ENCODE data around the gene PFKFB4. TPM values are rescaled to one million over a fixed set of nuclear protein-coding genes. Genes with fewer than 3 reads are reported as not detected.

PFKFB4 gene
- total and polyA plus RNA-seq, 2 of the 4 experiments (the other 2 are of a cell fraction): 16.9 to 17.0 TPM

- TF ChIP-seq CTCF (conservative IDR thresholded peaks at IDR 0.05; ENCODE audit: low read depth, low read length) (peak; percentile 45), CHD1 (IDR thresholded peaks at IDR 0.05; ENCODE audit: low read depth, low read length) (no peak)
Observed at GRCh38 chr3:48561045-48561736, 4.6 kb upstream of the PFKFB4 start (continued).

DNA sequence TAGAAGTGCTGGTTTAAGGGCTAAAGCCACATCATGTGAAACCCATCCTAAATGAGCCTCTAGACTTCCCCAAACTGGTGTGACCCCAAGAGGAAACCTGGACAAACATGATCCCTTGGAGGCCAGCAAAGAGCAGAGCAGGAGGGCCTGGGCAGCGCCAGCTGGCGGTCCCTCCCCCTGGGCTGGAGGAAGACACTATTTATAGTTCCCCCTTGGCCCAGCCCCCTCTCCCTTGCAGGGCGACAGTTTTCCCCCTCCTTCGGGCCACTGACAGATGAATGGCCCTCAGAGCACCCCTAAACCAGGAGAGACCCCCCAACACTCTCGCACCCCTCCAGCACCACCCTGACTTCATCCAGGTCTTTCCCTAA lies 4.0 kb upstream of the PFKFB4 start:
- Histone ChIP-seq H3K79me1 (ENCODE audit: low read depth in 1 of 2, low read length in 2 of 2) (peaks cover 17 to 62% of the 10 kb centered on the region in 2 experiments), H3K27me3 (ENCODE audit: control insufficient read depth, insufficient read depth, low read length) (no peaks in the 10 kb centered on the region), H3K9me1 (ENCODE audit: insufficient read depth, low read length) (peaks cover 29% of the 10 kb centered on the region), H2AK9ac (replicated peaks; ENCODE audit: low read depth, low read length, poor library complexity) (peak overlapping the region; percentile 82), H3K36me3 (ENCODE audit: control insufficient read depth, insufficient read depth, low read length) (peaks cover 16% of the 10 kb centered on the region; the same call in 1 of the 2 replicates), H4K8ac (ENCODE audit: low read depth in 2 of 2, low read length in 2 of 2) (peak overlapping the region; percentile 37 to 83; a peak in 3 of 4 replicates), H2BK120ac (ENCODE audit: low read depth, low read length) (peak overlapping the region; percentile 73), H4K91ac (ENCODE audit: insufficient read depth, low read depth, low read length) (peak overlapping the region; percentile 80), H3K27ac (ENCODE audit: insufficient read depth, low read length) (peak overlapping the region; percentile 54), H2BK15ac (ENCODE audit: low read depth, low read length) (peak overlapping the region; percentile 58; the same call in 1 of the 3 replicates), H2AK5ac (ENCODE audit: low read depth, low read length) (peak overlapping the region; percentile 91), H3K4ac (ENCODE audit: low read depth, low read length) (peak overlapping the region; percentile 90), H2AFZ (replicated peaks; ENCODE audit: low read length, poor library complexity) (peak overlapping the region; percentile 86), H4K5ac (ENCODE audit: low read depth, low read length) (peak overlapping the region; percentile 79), H3K4me1 (ENCODE audit: control insufficient read depth, insufficient read depth, low read length) (peaks cover 39% of the 10 kb centered on the region), H3K14ac (replicated peaks; ENCODE audit: low read depth, low read length) (peak overlapping the region; percentile 89), H3K18ac (ENCODE audit: low read depth, low read length) (peak overlapping the region; percentile 87), H3K9me3 (ENCODE audit: control insufficient read depth, insufficient read depth, low read length) (no peaks in the 10 kb centered on the region), H3K4me2 (ENCODE audit: low read depth, low read length) (peak overlapping the region; percentile 70), H3K4me3 (ENCODE audit: insufficient read depth, low read depth, low read length) (peak overlapping the region; percentile 28; the same call in 1 of the 2 replicates), H4K20me1 (ENCODE audit: insufficient read depth, low read length) (peaks cover 3% of the 10 kb centered on the region; the same call in 1 of the 2 replicates), H3K23ac (ENCODE audit: low read depth, low read length) (peak overlapping the region; percentile 84), H3K9ac (ENCODE audit: low read depth, low read length) (peak overlapping the region; percentile 50), H2BK5ac (ENCODE audit: low read depth, low read length, poor library complexity, severe bottlenecking) (peak overlapping the region; percentile 95), H3K56ac (ENCODE audit: extremely low read depth, insufficient read depth, low read length) (no peak overlapping the region; the same call in 1 of the 2 replicates), H2BK20ac (ENCODE audit: low read depth, low read length) (peak overlapping the region; percentile 58)
- ChIA-PET CTCF (interaction anchor here (0.5 to 1.5 kb wide), 4 partner anchors 15 to 124 kb away, joined by 3 read pairs; partner anchors contain the start of gene SLC26A6), POLR2A (ENCODE audit: unreplicated experiment) (interaction anchor here (0.6 kb wide), 1 partner anchor 83 kb away, joined by 3 read pairs; no protein-coding TSS in a partner anchor)
- BruUV-seq (replicated peaks): no TSS peak
- 33% methylated on average over 1 of the region's 5 CpGs; no CpG with 5 or more reads in 1 of the 2 experiments for WGBS, 2 experiments (ENCODE audit: extremely low coverage in 2 of 2, insufficient read length in 1 of 2)
- TF ChIP-seq POLR2A (IDR thresholded peaks at IDR 0.05; ENCODE audit: low read depth, low read length): no peak
- no peak for TF ChIP-seq CTCF (conservative IDR thresholded peaks at IDR 0.05; ENCODE audit: low read depth, low read length)
- TF ChIP-seq FOS (IDR thresholded peaks at IDR 0.05; ENCODE audit: low read depth, low read length): no peak
- no peak for TF ChIP-seq MAFK (IDR thresholded peaks at IDR 0.05; ENCODE audit: low read depth, low read length)
- TF ChIP-seq USF2 (IDR thresholded peaks at IDR 0.05; ENCODE audit: low read depth, low read length): no peak
- TF ChIP-seq SMC3 (IDR thresholded peaks at IDR 0.05; ENCODE audit: low read depth, low read length): no peak
- no peak for TF ChIP-seq ELK1 (IDR thresholded peaks at IDR 0.05; ENCODE audit: borderline replicate concordance, low read depth, low read length)
- DNase-seq (no peak), ATAC-seq (ENCODE audit: low read depth) (no peak)
- intact Hi-C loops (cut with micrococcal nuclease): no loop called here
- in situ Hi-C loops (cut with MboI; ENCODE audit: low sequenced_read_pairs): no loop called here
- dilution Hi-C loops (cut with HindIII; ENCODE audit: low sequenced_read_pairs, unreplicated experiment): no loop called here
